Cerebellar cortex (tissue), 1 donor: ENCODE data around the gene MGAT5B.
"Not testable (repeated sequence)": the region's sequence is repeated elsewhere in the genome, so short reads cannot be mapped to it uniquely, and the experiment has no call there.

Experiments
- DNase-seq: peaks from one replicate; pipeline ENCODE4 v3.0.0-alpha.2; 2015; ENCODE audit warnings: low spot score

The MGAT5B gene

DNA sequence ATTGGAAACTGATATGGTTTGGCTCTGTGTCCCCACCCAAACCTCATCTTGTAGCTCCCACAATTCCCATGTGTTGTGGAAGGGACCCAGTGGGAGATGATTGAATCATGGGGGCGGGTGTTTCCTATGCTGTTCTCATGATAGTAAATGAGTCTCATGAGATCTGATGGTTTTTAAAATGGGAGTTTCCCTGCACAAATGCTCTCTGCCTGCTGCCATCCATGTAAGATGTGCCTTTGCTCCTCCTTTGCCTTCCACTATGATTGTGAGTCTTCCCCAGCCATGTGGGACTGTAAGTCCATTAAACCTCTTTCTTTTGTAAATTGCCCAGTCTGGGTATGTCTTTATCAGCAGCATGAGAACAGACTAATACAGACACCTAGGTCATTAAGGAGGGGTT, 109.8 kb downstream of the MGAT5B start:
- not testable (repeated sequence) for DNase-seq

DNA sequence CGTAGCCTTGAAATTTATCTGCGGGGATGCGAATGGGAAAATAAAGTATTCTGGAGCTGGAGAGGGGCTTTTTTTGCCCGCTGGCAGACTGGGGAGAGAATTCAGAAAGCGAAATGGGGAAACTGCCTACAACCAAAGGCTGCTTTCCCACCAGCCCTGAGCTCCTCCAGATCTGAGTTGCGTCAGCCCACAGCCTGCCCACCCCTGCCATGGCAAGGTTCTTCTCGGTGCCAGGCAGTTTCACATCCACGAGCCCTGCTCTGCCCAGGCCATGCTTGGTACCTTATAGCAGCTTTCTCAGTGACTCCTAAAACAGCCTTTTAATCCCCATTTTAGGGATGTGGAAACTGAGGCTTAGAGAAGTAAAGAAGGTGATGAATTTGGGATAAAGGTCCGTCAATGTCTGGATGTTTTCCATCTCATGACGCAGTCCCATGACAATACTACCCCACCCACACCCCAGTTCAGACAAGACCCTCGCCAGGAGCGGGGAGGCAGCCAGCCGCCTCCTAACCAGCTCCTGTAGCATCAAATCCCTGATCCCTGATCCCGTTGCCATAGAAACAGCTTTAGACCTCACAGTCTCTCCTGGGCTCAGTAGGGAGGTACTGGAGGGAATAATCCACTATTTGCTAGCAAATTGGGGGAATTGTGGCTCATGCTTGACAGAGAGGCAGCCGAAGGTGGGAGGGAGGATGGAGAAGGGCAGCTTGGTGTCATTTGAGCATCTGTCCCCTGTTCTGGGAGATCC, 113.5 kb downstream of the MGAT5B start:
- DNase-seq = no peak

DNA sequence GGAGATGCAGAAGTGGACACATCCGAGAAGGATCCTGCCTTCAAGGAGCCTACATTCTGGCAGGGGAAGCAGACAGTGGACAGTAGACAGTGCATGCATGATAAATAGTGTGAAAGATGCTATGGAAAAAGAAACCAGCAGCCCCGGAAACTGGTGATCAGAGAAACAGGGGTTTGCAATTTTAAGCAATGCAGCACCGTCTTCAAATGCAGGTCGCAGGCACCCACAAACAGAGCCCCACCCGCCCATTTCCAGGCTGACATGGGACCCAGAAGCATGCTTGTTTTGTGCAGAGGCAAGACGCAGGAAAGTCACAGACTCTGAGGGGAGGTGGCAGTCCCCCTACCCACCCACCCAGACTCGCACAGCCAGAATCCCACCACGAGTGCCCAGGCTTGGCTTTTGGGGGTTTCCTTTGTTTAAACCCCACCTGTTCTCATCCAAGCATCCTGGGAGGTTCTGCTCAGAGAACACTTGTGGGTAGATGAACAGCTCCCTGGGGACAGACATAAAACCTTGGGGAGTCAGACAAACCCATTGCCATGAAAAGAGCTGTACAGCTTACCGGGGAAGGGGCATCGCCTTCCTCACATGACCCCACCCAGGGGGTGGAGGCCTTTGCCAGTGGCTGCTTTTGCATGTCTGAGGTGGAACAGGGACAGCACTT, 114.3 kb downstream of the MGAT5B start:
- DNase-seq = no peak

DNA sequence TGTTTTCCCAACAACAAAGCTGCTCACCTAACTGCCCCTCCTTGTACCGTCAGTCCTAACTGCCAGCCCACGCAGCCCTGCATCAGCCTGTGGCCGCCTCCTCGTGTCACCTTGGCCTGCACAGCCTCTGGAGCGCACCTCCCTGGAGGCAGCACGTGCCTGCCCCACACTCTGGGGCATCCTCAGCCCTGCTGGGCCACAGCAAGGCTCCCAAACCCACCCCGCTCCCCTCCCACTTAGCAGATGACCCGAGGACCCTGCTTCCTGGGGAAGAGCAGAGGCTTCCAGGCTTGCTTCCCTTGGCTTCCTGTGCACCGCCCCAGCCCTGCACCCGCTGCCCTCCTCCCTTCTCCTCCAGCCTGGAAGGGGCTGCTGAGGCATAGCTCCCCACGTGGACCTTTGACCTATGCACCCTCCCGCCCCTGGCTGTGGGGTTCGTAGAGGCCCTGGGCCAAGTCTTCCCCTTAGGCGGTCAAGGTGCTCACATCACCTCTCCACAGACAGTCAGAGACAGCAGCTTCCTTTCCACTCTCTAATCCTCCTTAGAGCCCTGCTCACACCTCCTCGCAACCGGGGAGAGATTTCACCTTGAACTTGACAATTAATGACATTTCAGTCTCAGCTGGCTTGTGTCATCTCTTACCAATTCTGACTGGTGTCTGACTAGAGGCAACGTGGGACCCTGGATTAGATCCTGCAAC, 115.0 kb downstream of the MGAT5B start:
- DNase-seq = no peak

DNA sequence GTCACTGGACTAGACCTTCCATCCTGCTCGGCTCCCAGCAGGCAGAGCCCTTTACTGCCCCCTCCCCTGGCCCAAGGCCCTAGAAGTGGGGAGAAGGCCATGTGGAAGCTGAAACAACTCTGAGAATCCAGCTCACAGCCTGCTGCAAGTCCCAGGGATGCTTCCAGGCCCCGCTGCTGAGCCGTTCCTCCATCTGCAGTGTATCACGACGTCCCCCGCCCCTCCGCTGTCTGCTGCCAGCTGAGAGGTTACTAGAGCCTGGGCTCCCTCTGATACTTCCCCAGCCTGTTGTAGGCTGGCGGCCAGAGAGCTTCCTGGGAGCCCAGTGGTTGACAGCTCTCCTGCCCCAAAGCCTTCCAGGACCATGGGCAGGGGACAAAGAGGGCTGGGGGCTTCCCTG, 118.2 kb downstream of the MGAT5B start:
- DNase-seq = no peak

DNA sequence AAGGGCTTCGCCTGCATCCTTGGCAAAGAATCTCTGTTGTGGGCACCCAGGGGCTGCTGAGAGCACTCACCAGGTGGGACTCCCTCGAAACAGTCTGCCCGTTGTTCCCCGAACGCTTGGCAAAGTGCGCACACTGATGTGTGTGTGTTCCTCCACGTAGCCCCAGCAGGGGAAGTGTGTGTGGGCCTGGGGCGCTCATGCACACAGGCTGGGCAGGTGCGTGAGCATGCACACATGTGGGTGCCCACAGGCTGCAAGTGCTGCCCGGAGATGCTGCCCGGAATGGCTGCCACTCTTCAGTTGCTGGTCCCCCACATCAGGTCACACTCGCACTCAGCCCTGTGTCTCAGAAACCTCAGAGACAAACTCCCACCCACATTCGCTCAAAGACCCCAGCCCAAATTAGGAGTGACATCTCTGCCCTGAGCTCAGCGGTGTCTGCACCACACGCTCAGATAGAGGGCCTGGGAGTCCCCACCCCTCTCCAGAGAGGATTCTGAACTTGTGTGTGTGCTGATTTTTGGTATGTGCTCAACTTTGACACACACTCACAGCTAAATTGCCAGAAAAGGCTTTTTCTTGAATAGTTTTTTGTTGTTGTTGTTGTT, 119.4 kb downstream of the MGAT5B start:
- no peak for DNase-seq

DNA sequence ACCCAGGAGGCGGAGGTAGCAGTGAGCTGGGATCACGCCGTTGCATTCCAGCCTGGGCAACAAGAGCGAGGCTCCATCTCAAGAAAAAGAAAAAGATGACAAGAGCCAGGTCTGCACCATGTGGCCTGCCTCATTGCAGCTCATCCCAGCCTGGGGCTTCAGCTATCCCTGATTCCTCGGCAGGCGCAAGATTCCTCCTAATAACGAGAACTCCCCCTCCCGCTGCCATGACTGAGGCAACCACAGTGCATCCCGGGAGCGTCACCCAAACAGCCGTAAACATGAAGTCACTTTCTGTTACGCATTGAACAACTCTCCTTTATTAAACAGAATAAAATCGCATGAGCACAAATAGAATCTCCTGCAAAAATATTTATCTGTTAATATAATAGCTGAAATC, 120.6 kb downstream of the MGAT5B start:
- no peak for DNase-seq

DNA sequence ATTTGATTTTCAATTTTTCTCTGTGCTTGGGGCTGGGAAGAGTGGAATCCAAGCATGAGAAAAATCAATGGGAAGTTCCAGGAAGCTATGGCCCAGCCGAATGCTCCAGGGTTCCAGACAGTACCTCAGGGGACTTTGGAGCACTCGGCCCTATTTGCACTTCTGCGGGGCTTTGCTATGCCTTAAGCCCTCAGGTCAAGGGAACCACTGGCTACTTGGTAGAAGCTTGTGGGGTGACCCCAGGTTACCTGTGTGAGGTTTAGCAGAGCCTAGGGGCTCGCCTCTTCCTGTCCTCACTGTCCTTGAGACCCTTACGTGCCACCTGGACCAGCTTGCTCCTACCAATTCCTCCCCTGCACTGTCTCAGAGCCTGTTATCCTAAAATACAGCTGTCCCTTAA, 121.3 kb downstream of the MGAT5B start:
- DNase-seq = no peak

DNA sequence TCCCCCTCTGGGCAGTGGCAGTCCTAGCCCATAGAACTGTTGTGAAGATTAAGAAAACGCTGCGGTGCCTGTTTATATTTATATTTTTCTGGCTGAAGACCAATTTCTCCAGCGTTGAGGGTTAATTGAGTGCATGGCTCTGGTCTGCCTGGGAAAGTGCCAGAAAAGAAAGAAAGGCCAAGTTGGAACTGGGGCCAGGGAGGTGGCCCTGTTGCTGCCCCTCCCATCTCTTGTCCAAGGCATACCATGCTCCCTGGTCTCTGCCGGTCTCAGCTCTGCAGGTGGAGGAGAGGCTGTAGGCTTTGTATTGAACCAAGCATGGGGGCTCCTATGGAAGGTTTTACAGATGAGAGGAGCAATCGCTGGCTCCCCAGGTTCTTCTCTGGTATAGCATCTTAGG, 124.7 kb downstream of the MGAT5B start:
- no peak for DNase-seq

DNA sequence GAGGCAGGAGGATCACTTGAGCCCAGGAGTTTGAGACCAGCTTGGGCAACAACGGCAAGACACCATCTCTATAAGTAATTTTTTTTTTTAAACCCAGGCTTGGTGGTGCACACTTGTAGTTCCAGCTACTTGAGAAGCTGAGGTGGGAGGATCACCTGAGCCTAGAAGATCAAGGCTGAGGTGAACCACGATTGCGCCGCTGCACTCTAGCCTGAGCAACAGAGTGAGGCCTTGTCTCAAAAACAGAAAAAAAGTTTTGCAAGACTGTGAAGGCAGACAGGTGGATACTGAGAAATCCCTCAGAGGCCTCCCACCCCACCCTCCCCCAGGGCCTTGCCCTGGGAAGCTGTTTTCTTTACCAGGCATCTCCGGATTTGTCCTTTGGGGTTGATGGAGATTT, 125.4 kb downstream of the MGAT5B start:
- DNase-seq = no peak

DNA sequence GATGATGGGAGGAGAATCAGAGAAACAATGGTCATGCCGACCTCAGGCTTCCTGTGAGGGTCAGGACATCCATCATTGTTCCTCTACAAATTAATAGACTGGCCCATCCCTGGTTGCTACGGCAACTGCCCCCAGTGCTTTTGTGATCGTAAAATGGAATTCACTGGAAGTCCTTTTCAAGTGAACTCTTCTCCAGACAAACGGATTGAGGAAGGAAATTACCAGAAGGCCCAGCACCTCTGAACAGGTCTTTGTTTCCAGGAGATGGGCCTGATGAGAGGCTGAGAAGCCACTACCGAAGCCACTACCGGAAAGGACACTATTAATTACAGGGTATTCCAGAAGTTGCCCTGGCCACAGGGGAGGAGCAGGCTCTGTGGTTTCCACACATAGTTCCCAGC, 126.0 kb downstream of the MGAT5B start:
- no peak for DNase-seq

DNA sequence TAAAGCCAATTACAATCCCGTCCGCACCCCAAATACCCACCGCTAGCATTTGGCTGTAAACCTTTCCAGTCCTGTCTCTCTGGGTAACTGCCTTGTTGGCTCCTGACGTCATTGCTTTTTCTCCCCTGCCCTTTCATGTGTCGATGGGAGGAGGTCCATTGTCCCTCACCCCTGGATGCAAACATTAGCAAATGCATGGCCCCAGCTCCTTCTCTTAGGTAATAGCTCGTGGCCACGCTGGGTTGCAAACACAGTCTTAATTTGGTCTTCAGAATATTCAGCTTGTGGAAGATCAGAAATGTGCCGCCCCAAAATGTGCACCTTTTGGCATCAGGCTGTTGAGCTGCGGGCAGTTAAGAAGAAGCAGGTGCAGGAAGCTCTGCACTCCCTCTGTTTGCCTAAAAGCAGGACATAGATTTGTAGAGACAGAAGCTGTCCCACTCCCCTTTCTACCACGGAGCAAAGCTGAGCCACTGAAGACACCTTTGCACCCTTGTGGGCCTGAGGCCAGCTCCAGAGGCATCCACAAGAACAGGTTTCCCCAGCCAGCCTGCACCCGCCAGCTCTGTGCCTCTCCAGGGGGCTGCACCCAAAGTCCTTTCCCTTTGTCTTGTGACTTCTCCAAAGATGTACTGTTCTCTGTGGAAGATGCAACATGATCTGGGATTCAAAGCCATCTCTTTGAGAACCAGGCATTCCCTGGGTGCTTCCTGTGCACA, 127.3 kb downstream of the MGAT5B start:
- DNase-seq = no peak

DNA sequence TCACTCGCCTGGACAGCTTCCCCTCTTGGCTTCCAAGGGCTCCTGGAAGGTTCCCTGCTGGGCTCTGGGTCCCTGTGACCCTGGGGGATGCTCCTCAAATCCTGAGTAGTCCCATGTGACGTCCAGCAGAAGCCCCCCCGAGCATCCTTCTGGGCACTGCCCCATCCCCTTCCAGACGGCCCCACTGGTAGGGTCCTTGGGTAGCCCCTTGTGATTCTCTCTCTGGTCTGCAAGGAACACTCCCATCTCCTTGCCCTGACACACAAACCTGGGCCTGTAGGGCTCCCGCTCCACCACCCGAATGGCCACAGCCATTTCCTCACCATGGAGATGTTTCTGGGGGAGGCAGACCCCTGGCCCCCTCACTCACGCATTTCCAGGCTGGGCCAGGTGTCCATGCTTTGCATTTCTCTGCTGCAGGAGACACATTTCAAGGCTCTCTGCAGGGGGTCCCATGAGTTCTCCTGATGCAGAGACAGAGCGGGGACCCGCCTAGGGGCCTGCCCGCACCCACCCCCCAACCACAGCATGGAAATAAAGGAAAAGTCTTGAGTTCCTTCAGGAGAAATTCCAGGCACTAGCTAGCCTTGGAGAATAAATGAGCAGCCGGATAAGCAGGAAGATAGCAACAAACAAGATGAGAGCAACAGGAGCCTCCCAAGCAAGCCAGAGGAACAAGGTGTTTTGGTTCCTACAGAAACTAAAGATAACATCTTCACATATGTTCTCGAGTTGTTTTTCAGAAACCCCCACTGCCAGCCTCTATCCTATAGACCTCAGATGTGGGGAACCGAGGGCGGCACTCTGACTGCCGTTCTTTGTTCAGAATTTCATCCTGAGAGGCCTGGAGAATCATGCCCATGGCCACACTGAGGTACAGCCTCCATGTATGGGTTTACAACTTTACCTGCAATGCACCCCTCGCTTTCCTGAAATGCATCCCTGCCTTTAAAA, 128.8 kb downstream of the MGAT5B start:
- DNase-seq = no peak

DNA sequence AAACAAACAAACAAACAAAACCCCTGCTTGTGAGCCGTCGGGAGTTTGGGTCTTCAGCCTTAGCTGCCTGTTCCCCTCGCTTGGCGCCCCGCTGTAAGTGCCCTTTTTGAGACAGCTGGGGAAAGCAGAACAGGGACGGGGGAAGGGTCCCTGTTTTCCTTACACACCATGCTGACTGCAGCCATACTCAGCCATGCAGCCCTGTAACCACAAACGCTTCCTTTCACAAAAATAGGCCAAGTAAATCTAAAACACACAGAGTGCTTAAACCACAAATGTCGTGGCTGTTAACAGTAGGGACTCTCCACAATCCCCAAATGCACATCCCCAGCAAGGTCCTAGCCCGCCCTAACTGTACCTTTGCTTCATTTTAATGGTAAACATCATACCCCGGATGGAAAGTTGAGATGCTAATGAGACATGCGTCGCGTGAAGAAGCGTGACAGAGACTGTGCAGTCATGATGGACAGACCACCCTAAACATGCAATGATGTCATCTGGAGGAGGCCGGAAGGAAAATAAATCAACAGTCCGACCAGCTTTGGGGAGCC, 129.9 kb downstream of the MGAT5B start:
- DNase-seq = no peak

DNA sequence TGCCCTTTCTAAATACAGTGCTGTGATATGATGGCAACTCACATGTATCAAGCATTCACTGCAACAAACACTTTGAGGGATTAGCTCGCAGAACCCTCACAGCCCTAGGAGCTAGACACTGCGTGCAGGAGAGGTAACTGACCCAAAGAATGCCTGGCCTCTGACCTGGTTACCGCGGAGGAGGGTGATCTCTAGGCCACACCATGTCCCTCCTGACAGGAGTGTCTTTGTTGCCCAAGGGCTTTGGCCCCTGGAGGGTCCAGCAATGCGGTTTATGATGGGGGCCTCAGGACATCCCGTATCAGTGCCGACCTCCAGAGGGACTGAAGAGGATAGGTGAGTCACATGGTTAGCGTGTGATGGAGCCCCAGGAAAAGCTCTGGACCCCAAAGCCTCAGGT, 130.6 kb downstream of the MGAT5B start:
- no peak for DNase-seq
